HepG2 (cell line): Measurements from ENCODE around the gene RNF38. TPM values are rescaled to one million over a fixed set of nuclear protein-coding genes. Genes with fewer than 3 reads are reported as not detected.
A peak's percentile ranks its signal among the peaks of the same experiment; 100 is the strongest.

ENCODE experiments used
- ATF1 ChIP-seq: IDR thresholded peaks from 2 replicates; pipeline ENCODE4 v1.6.1; 2016; ENCODE audit warnings: mild to moderate bottlenecking, control low read depth
- CREB1 ChIP-seq, 2 experiments: fragments of 450-650 bp in 1 of 2; IDR thresholded peaks; 2 replicates each; pipeline ENCODE4 v1.6.1; 2016 to 2017; ENCODE audit warnings: control low read depth in 1 of 2, mild to moderate bottlenecking in 1 of 2, missing compliant biosample characterization in 1 of 2, missing genetic modification characterization in 1 of 2
- CREM ChIP-seq, 2 experiments: sonication (generic) in 1 of 2; formaldehyde crosslinking in 1 of 2; IDR thresholded peaks; 2 replicates each; pipeline versions ENCODE4 v1.4.0 to v1.6.1; 2016 to 2020; ENCODE audit warnings: antibody characterized with exemption in 1 of 2, mild to moderate bottlenecking in 1 of 2, missing genetic modification reagents in 1 of 2
- FOSL2 ChIP-seq: sonication (generic); formaldehyde crosslinking; IDR thresholded peaks from 2 replicates; pipeline ENCODE4 v1.4.0; 2020; ENCODE audit warnings: missing genetic modification reagents
- FOXP1 ChIP-seq, 2 experiments: fragments of 450-650 bp in 1 of 2; IDR thresholded peaks; 2 replicates each; pipeline ENCODE4 v1.6.1; 2017 to 2018; ENCODE audit warnings: antibody characterized with exemption in 1 of 2
- KLF11 ChIP-seq: IDR thresholded peaks from 2 replicates; pipeline ENCODE4 v1.6.1; 2016; ENCODE audit warnings: missing compliant biosample characterization
- KLF16 ChIP-seq, 2 experiments: sonication (generic) in 1 of 2; formaldehyde crosslinking in 1 of 2; IDR thresholded peaks; 2 replicates each; pipeline versions ENCODE4 v1.6.1 to v1.8.0; 2016 to 2023; ENCODE audit warnings: missing genetic modification reagents in 2 of 2, missing compliant biosample characterization in 1 of 2
- KMT2B ChIP-seq: IDR thresholded peaks from 2 replicates; pipeline ENCODE4 v1.6.1; 2016; ENCODE audit warnings: missing genetic modification reagents, missing compliant biosample characterization
- NR2F6 ChIP-seq, 2 experiments: IDR thresholded peaks; 2 replicates each; pipeline ENCODE4 v1.6.1; 2016; ENCODE audit warnings: antibody characterized with exemption in 1 of 2, mild to moderate bottlenecking in 1 of 2
- ONECUT2 ChIP-seq: sonication (generic); formaldehyde crosslinking; IDR thresholded peaks from 2 replicates; pipeline ENCODE4 v1.4.0; 2020; ENCODE audit warnings: missing genetic modification reagents
- RBM22 ChIP-seq: fragments of 200-400 bp; formaldehyde crosslinking; optimal IDR thresholded peaks from 2 replicates; pipeline ENCODE3; 2017; ENCODE audit warnings: mild to moderate bottlenecking, low read length, moderate library complexity
- SOX6 ChIP-seq, 2 experiments: fragments of 450-650 bp in 1 of 2; sonication (generic) in 1 of 2; formaldehyde crosslinking in 1 of 2; IDR thresholded peaks; 2 replicates each; pipeline versions ENCODE4 v1.4.0 to v1.6.1; 2017 to 2020; ENCODE audit warnings: antibody characterized with exemption in 1 of 2, mild to moderate bottlenecking in 1 of 2, missing genetic modification reagents in 1 of 2
- TBL1XR1 ChIP-seq: fragments of 150-350 bp; IDR thresholded peaks from 2 replicates; pipeline ENCODE4 v1.6.1; 2014; ENCODE audit warnings: borderline replicate concordance, low read length; ENCODE audit not compliant: partially characterized antibody
- TBP ChIP-seq: sonication (generic); formaldehyde crosslinking; IDR thresholded peaks from 2 replicates; pipeline ENCODE4 v1.5.0; 2020; ENCODE audit warnings: missing genetic modification reagents
- TBX2 ChIP-seq: sonication (generic); formaldehyde crosslinking; IDR thresholded peaks from 2 replicates; pipeline ENCODE4 v1.5.0; 2020; ENCODE audit warnings: missing genetic modification reagents, mild to moderate bottlenecking, borderline replicate concordance
- ZNF180 ChIP-seq: sonication (generic); formaldehyde crosslinking; IDR thresholded peaks from 2 replicates; pipeline ENCODE4 v1.4.0; 2020; ENCODE audit warnings: low read depth, missing genetic modification reagents, borderline replicate concordance
- ZNF317 ChIP-seq: sonication (generic); formaldehyde crosslinking; IDR thresholded peaks from 2 replicates; pipeline ENCODE4 v1.5.0; 2020; ENCODE audit warnings: mild to moderate bottlenecking, missing genetic modification reagents
- ZNF33A ChIP-seq: sonication (generic); formaldehyde crosslinking; IDR thresholded peaks from 2 replicates; pipeline ENCODE4 v1.5.1; 2020; ENCODE audit warnings: missing genetic modification reagents, mild to moderate bottlenecking, moderate library complexity, borderline replicate concordance
- ZNF431 ChIP-seq: sonication (generic); formaldehyde crosslinking; IDR thresholded peaks from 2 replicates; pipeline ENCODE4 v1.9.0; 2022; ENCODE audit warnings: missing genetic modification reagents, low read depth, mild to moderate bottlenecking, borderline replicate concordance
- ZNF614 ChIP-seq: IDR thresholded peaks from 2 replicates; pipeline ENCODE4 v1.6.1; 2018; ENCODE audit warnings: missing biosample characterization, missing genetic modification reagents, inconsistent platforms, borderline replicate concordance
- polyA plus RNA-seq, 8 experiments: library from polyadenylated mRNA; depleted of rRNA in 3 of 8; stranded (reverse) in 7 of 8; unstranded in 1 of 8; fragments of >200 nt; fragmentation: Illumina TruSeq in 4 of 8; extraction: Trizol in 4 of 8; gene quantifications; 2 replicates each; pipeline versions ENCODE4 v1.2.1 to v1.2.3, GENCODE V29; 2011 to 2016; ENCODE audit warnings: low read depth in 4 of 8, missing spikeins in 1 of 8, mixed read lengths in 1 of 8; ENCODE audit not compliant: insufficient read depth in 1 of 8
- total RNA-seq, 5 experiments: library from RNA; depleted of rRNA; stranded (reverse); fragments of >200 nt; fragmentation: Illumina TruSeq; extraction: Trizol; gene quantifications; 2 replicates each; pipeline ENCODE4 v1.2.3, GENCODE V29; 2016; ENCODE audit warnings: low read depth in 1 of 5
- TF ChIP-seq, protein P1 (sequence below): sonication (generic); formaldehyde crosslinking; IDR thresholded peaks from 2 replicates; pipeline ENCODE4 v1.4.0; 2020; ENCODE audit warnings: missing genetic modification reagents

RNF38 gene
- total and polyA plus RNA-seq, 2 of the 13 experiments (the other 11 are each of a cell fraction or from before 2014, with no cell fraction given) = 9.1 to 32.1 TPM

DNA sequence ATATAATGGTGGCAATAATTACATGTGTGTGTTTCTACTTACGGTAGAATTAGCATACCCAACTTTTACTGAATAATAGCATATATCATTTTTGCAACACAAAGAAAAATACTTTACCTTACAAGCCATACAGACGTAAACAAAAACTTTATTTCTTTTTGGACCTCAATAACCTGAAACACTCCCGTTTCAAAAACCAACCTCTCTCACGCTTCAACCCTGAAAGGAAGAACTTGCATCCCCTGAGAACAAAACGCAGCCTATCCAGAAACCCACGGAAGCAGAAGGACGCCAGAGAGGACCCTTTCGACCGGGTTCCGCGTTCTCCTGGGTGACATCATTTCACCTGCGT, at the start of gene RNF38 (continued):
- TF ChIP-seq ZNF614 (CRISPR knock-in tag) = 0 out of 2 replicates have a peak, but pooled peaks have one; percentile 16
- TF ChIP-seq ZNF180 = no peak
- no peak; a peak in 1 of 4 replicates for TF ChIP-seq KLF16 (CRISPR knock-in tag; IDR thresholded peaks at IDR 0.05)
- 0 out of 2 replicates have a peak, but pooled peaks have one; percentile 43 for TF ChIP-seq CREB1 (IDR thresholded peaks at IDR 0.05)
- TF ChIP-seq CREB1 (CRISPR knock-in tag; IDR thresholded peaks at IDR 0.05) = peak; percentile 91
- TF ChIP-seq TBP (CRISPR knock-in tag) = no peak
- peak; percentile 71; the same call in 1 of the 2 replicates for TF ChIP-seq KLF11 (CRISPR knock-in tag)
- no peak for TF ChIP-seq ZNF33A (CRISPR knock-in tag)
- no peak for TF ChIP-seq SOX6 (IDR thresholded peaks at IDR 0.05)
- TF ChIP-seq SOX6 (CRISPR knock-in tag; IDR thresholded peaks at IDR 0.05) = 0 out of 2 replicates have a peak, but pooled peaks have one; percentile 49
- TF ChIP-seq ZNF317 (CRISPR knock-in tag) = peak; percentile 69; the same call in 1 of the 2 replicates
- TF ChIP-seq KMT2B (CRISPR knock-in tag) = 0 out of 2 replicates have a peak, but pooled peaks have one; percentile 68
- TF ChIP-seq, protein P1, sequence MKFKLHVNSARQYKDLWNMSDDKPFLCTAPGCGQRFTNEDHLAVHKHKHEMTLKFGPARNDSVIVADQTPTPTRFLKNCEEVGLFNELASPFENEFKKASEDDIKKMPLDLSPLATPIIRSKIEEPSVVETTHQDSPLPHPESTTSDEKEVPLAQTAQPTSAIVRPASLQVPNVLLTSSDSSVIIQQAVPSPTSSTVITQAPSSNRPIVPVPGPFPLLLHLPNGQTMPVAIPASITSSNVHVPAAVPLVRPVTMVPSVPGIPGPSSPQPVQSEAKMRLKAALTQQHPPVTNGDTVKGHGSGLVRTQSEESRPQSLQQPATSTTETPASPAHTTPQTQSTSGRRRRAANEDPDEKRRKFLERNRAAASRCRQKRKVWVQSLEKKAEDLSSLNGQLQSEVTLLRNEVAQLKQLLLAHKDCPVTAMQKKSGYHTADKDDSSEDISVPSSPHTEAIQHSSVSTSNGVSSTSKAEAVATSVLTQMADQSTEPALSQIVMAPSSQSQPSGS (CRISPR knock-in tag) = peak; percentile 63; the same call in 1 of the 2 replicates
- TF ChIP-seq TBX2 = 0 out of 2 replicates have a peak, but pooled peaks have one; percentile 10
- no peak for TF ChIP-seq TBL1XR1
- TF ChIP-seq ATF1 = peak; percentile 86
- peak; percentile 62; the same call in 1 of the 2 replicates for TF ChIP-seq FOSL2 (CRISPR knock-in tag)
- TF ChIP-seq ONECUT2 (CRISPR knock-in tag) = no peak
- peak; percentile 67 for TF ChIP-seq CREM (IDR thresholded peaks at IDR 0.05)
- 0 out of 2 replicates have a peak, but pooled peaks have one; percentile 28 for TF ChIP-seq CREM (CRISPR knock-in tag; IDR thresholded peaks at IDR 0.05)
- TF ChIP-seq NR2F6 (IDR thresholded peaks at IDR 0.05) = no peak
- TF ChIP-seq NR2F6 (CRISPR knock-in tag; IDR thresholded peaks at IDR 0.05) = 0 out of 2 replicates have a peak, but pooled peaks have one; percentile 14
- TF ChIP-seq RBM22 = no peak
- TF ChIP-seq FOXP1 (IDR thresholded peaks at IDR 0.05) = no peak
- peak; percentile 15; the same call in 1 of the 2 replicates for TF ChIP-seq FOXP1 (CRISPR knock-in tag; IDR thresholded peaks at IDR 0.05)
- TF ChIP-seq ZNF431 (CRISPR knock-in tag) = no peak
